T47D (cell line): Measurements from ENCODE around the gene LVRN.
"Not testable (repeated sequence)": the region's sequence is repeated elsewhere in the genome, so short reads cannot be mapped to it uniquely, and the experiment has no call there.

Experiments
- DNase-seq, 2 experiments: peaks; one replicate each; pipeline versions ENCODE4 v3.0.0 to v3.0.0-alpha.2; 2011 to 2012; ENCODE audit warnings: low read depth in 1 of 2, low spot score in 1 of 2
- JUND ChIP-seq: IDR thresholded peaks from 2 replicates; pipeline ENCODE4 v1.6.1; 2012; ENCODE audit warnings: low read depth
- in situ Hi-C: cut with HindIII; loops from 2 replicates; pipeline ENCODE4 v1.10.0; 2016; ENCODE audit warnings: low sequenced_read_pairs, low pct_unique_long_range_greater_than_20kb

The LVRN gene, protein sequence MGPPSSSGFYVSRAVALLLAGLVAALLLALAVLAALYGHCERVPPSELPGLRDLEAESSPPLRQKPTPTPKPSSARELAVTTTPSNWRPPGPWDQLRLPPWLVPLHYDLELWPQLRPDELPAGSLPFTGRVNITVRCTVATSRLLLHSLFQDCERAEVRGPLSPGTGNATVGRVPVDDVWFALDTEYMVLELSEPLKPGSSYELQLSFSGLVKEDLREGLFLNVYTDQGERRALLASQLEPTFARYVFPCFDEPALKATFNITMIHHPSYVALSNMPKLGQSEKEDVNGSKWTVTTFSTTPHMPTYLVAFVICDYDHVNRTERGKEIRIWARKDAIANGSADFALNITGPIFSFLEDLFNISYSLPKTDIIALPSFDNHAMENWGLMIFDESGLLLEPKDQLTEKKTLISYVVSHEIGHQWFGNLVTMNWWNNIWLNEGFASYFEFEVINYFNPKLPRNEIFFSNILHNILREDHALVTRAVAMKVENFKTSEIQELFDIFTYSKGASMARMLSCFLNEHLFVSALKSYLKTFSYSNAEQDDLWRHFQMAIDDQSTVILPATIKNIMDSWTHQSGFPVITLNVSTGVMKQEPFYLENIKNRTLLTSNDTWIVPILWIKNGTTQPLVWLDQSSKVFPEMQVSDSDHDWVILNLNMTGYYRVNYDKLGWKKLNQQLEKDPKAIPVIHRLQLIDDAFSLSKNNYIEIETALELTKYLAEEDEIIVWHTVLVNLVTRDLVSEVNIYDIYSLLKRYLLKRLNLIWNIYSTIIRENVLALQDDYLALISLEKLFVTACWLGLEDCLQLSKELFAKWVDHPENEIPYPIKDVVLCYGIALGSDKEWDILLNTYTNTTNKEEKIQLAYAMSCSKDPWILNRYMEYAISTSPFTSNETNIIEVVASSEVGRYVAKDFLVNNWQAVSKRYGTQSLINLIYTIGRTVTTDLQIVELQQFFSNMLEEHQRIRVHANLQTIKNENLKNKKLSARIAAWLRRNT

DNA sequence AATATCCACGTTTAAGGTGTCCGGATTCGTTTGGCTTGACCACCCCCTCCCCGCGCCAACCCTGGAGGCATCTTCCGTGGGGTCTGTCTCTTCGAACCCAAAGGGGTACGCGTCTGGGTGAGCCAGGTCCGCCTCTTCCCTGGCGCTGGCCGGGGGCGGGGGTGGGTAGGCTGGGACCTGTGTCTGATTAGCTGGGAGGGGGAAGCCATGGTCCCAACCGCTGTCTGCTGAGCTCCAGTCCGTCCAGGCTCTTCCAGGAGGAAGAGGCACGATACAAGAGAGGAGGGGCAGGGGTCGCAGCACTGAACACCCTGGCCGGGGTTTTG is at the start of gene LVRN:
TSS of gene LVRN (plus strand) at position 237 of the 326 bp plus-strand sequence. CDS start 143 bp downstream, outside the sequence.
- DNase-seq, result no peak
- TF ChIP-seq JUND, result no peak
- in situ Hi-C loops, result no loop called here

DNA sequence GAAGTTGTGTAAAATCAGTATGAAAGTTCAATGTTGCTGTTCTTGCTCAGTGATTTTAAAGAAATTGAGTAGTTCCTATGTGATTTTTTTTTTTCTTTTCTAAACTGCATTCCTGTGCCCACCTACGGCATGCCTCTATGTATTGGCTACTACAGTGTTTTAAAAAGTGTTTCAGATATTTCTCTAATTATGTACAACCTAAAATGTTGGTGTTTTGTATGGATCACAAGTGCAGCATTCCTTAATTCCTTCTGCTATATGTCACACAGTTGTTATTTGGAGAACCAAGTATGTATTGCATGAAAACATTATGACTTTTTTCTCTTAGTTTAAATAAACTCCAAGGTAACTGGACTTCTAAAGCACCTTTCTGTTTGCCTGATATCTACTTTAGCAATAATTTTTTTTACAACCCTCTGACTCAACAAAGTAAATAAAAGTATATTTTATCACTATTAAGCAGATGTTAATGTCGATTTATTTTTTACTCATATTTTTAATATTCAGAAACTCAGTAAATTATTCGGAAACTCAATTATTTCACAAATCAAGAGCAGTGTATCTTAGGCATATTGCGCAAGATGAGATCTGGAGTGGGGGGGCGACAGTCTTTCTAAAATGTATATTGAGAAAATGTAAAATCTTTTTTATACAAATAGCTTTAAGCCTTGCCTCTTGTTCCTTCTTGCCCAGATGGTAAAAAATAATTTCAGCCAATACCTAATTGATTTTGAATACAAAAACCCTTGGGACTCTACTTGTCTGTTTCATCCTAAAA is 48.5 kb upstream of the LVRN start:
- DNase-seq, in situ Hi-C loops: not testable (repeated sequence)

DNA sequence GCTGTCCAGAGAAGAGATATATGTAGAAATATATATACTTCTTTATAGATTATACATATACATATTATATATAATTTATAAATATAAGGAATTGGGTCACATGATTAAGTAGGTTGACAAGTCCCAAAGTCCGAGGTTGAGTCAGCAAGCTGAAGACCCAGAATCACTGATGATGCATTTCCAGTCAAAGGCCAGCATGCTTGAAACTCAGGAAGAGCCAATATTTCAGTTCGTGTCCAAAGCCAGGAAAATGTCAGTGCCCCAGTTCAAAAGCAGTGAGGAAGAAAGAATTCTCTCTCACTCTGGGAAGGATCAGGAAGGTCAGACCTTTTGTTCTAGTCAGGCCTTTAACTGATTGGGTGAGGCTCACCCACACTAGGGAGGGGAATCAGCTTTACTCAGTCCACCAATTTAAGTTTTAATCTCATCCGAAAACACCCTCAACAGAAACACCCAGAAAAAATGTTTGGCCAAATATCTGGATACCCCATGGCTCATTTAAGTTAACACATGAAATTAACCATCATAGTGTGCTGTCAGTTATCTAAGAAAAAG is 42.0 kb upstream of the LVRN start:
- DNase-seq, result no peak
- in situ Hi-C loops, result no loop called here
- no peak for TF ChIP-seq JUND

DNA sequence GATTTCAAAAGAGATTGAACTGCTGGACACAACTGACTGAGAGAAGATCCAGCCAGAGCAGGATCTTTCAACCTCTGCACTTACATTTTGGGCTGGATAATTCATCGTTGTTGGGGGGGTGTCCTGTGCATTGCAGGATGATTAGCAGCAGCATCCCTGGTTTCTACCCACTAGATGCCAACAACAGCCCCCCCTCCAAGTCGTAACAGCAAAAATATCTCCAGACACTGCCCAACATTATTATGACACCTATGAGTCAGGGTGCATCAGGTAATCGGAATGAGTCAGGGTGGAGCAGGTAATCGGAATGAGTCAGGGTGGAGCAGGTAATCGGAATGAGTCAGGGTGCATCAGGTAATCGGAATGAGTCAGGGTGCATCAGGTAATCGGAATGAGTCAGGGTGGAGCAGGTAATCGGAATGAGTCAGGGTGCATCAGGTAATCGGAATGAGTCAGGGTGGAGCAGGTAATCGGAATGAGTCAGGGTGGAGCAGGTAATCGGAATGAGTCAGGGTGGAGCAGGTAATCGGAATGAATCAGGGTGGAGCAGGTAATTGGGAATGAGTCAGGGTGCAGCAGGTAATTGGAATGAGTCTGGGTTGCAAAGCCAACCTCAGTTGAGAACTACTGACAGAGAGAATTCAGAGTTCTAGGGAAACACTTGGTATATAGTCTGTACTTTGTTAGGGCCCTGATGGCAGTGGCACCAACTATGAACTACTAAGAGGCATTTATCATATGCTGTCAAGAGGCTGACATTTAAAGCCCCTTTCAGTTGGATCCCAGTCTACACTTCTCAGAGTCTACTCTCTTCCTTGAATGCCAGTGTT is 33.5 kb upstream of the LVRN start:
- in situ Hi-C loops, DNase-seq: not testable (repeated sequence)

DNA sequence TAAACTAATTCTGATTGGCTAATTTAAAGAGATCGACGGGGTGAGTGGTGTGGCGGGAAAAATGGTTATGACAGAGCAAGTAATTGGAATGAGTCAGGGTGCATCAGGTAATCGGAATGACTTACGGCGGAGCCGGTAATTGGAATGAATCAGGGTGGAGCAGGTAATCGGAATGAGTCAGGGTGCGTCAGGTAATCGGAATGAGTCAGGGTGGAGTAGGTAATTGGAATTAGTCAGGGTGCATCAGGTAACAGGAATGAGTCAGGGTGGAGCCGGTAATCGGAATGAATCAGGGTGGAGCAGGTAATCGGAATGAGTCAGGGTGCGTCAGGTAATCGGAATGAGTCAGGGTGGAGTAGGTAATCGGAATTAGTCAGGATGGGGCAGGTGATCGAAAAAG is 32.1 kb upstream of the LVRN start:
- in situ Hi-C loops, DNase-seq: not testable (repeated sequence)

DNA sequence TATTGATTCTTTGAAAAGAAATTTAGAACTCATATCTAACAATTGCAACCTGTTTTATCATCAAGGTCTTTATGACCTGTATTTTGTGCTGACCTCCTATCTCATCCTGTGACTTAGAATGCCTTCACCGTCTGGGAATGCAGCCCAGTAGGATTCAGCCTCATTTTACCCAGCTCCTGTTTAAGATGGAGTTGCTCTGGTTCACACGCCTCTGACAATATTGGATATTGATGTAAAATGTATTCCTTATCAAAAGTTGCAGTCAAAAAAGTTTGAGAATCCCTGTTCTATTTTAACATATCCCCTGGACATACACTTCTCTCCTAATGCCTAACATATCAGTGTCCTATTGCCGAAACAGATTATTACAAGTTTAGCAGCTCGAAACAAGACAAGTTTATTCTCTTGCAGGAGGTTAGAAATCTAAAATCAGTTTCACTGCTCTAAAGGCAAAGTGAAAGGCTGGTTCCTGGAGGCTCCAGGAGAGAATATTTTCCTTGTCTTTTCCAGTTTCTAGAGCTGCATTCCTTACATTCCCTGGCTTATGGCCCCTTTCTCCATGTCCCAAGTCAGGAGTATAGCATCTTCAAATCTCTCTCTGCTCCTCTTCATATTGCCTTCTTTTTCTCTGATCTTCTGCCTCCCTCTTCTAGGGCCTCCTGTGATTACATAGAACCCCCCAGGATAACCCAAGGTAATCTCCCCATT is 31.5 kb upstream of the LVRN start:
- in situ Hi-C loops, result no loop called here
- no peak for DNase-seq
- no peak for TF ChIP-seq JUND

DNA sequence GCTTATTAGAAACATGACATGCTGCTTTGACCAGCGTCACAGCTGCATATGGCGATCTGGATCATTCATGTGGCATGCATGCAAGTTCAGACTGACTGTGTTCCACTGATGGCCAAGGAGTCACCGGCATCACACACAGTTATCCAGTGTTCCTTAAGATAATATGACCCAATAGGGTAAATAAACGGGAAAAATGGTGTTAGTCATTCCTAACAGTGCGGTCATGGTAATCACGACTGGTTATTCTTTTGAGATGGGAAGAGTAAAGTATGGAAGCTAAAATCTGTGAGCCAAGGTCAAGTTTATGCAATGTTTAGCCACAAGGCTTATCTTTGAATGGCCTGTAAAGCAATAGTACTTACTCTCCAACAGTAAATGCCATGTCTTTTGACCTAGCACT is 29.3 kb upstream of the LVRN start:
- in situ Hi-C loops, result no loop called here
- DNase-seq, result no peak
- no peak for TF ChIP-seq JUND

DNA sequence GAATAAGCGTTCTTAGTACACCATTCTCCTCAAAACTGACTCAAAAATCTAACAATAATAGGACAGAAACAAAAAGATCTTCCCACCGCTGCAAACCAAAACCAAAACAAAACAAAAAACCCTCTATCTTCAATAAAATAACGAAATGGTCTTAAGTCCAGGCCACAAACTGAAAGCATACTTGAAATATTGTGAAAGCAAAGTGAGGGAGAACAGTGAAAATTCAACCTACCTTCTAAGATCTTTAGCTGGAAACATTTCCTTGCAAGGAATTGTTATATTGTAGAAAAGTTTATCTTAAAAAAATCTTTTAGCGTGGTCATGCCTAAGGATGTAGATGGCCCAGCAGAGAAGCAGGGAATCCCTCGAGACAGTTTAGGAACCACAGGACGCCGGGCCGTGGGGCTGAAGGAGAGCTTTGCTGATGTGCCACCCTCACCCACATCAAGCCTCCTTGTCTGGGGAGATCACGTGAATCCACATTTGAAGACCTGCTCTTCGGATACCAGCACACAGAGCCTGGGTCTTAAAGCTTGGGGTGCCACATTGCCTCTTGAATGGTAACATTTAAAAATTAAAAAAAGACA is 27.8 kb upstream of the LVRN start:
- in situ Hi-C loops, result no loop called here
- no peak for TF ChIP-seq JUND
- DNase-seq, result no peak

DNA sequence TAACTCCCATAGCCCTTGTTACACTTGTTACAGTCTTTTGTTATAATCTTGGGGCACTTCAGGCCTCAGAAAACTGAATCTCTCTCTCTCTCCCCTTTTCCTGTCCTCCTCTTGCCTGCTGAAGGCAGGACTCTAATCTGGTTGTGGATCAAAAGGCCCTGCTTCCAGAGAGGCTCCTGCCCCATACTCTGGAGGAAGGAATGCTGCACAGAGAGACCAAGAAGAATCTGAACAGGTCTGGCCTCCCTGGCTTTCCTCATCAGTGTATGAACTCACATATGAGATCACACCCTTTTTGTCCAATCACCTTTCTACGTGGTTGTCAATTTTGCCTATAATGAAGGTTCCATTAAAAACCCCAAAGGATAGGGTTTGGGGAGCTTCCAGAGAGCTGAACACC is 26.2 kb upstream of the LVRN start:
- in situ Hi-C loops, result no loop called here
- no peak for TF ChIP-seq JUND

DNA sequence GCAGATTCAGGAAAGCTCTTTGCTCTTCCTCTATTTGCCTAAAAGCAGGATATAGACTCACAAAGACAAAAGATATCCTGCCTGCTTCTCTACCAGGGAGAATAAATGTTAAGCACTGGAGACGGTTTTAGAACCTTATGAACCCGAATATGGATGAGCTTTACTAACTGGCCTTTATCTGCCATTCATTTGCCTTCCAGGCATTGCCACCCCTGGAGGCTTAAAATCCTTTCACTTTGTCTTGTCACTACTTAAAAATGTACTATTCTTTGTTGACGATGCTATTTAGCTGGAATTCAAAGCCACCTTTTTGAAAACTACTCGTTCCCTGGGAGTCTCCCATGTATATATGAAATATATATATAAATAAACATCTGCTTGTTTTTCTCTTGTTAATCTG is 23.2 kb upstream of the LVRN start:
- in situ Hi-C loops, result no loop called here
- no peak for DNase-seq
- TF ChIP-seq JUND, result no peak

More for the DNA sequence above, 26.2 kb upstream of the LVRN start:
- no peak for DNase-seq
